Germinal center (tissue), 1 donor: ENCODE measurements around the gene PRDM13.
"Not testable (repeated sequence)": the region's sequence is repeated elsewhere in the genome, so short reads cannot be mapped to it uniquely, and the experiment has no call there.

Experiments
- DNase-seq: peaks from one replicate; pipeline ENCODE4 v3.0.0; 2012; ENCODE audit warnings: mixed read lengths, low spot score

PRDM13 gene

DNA sequence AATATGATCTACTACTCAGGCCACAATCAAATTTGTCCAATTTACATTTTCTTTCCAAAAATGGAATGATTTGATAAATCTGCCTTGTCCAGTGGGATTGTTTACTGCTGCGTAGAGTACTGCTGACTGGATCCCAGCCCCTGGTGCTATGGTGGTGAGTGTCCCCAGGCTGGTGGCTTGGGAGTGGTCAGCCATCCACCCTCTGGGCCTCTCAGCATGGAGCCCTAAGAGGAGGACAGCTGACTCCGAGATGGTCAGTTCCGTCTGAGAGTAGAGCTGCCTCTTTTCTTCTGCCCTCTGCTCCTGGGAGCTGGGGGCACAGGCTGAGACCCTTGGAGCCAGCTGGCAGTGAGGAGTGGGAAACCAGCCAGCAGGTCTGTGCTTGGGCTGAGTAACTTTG, 22.7 kb downstream of the PRDM13 start:
- DNase-seq = no peak

DNA sequence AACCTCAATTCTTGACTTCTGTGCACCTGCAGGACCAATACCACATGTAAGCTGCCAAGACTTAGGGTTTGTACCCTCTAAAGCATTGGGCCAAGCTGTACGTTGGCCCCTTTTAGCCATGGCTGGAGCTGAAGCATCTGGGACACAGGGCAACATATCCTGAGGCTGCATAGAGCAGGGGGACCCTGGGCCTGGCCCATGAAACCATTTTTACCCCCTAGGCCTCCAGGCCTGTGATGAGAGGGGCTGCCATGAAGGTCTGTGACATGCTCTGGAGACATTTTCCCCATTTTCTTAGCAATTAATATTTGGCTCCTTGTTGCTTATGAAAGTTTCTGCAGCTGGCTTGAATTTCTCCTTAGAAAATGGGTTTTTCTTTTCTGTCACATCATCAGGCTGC, 31.0 kb downstream of the PRDM13 start:
- DNase-seq = no peak

DNA sequence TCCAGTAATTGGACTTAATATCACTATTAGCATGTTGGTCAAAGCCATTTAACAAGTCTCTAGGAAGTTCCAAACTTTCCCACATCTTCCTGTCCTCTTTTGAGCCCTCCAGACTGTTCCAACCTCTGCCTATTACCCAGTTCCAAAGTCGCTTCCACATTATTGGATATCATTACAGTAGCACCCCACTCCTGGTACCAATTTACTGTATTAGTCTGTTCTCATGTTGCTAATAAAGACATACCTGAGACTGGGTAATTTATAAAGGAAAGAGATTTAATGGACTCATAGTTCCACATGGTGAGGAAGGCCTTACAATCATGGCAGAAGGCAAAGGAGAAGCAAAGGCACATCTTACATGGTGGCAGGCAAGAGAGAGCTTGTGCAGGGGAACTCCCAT, 31.7 kb downstream of the PRDM13 start:
- DNase-seq = not testable (repeated sequence)

DNA sequence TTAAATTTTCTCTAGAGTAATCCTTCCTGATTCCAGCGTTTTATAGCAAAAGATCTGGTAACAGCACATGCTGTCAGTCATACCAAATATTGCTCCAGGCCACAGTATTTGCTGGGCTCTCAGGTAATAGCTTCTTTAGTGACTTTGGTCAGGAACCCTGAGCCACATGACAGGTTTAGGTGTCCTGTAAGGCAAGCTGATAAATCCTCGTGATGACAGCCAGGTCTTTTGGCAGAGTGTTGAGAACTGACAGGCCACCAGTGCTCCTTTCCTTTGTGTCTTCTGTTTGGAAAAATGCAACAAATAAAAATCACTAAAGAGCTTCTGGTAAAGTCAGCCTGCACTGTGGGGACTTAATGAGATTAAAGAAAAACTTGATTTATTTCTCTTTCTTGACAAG, 34.6 kb downstream of the PRDM13 start:
- no peak for DNase-seq

DNA sequence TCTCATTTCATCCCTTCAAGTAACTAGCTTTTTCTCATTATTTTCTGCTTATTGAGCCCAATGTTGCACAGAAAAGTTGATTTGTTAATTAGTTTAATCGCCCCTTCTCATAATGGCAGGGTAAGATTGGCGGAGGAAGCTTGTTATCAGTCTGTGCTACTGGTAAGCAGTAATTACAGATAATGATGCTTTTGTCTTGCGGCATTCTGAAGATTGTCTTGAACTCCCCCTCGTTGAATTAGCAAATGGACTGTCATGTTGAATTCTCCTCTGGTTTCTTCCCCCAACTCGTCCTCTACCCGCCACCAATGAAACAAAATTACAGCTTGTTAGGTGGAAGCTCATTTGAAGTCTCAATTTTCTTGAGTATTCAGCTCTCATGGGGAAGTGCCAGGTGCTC, 39.4 kb downstream of the PRDM13 start:
- no peak for DNase-seq

DNA sequence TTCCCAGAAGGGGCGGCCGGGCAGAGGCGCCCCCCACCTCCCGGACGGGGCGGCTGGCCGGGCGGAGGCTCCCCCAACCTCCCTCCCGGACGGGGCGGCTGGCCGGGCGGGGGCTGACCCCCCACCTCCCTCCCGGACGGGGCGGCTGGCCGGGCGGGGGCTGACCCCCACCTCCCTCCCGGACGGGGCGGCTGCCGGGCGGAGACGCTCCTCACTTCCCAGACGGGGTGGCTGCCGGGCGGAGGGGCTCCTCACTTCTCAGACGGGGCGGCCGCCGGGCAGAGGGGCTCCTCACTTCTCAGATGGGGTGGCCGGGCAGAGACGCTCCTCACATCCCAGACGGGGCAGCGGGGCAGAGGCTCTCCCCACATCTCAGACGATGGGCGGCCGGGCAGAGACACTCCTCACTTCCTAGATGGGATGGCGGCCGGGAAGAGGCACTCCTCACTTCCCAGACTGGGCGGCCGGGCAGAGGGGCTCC, 43.5 kb downstream of the PRDM13 start:
- DNase-seq = not testable (repeated sequence)

DNA sequence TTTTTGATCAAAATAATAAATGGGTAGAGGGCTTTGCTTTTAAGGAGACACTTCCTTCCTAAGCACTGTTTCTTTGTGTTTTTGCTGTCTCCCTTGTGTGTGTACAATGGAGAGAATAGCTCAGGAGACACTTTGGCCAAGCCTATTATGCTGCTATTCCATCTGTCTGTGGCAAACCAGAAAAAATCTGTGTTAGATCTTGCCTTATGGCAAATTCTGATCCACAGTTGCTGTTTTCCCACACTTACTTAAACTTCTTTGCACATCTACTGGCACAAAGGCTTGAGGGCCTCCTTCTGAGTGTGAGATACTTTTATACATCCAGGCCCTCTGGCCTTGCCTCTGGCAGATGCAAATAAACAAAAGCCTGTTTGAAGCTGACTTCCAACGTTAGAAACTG, 53.6 kb downstream of the PRDM13 start:
- DNase-seq = no peak

DNA sequence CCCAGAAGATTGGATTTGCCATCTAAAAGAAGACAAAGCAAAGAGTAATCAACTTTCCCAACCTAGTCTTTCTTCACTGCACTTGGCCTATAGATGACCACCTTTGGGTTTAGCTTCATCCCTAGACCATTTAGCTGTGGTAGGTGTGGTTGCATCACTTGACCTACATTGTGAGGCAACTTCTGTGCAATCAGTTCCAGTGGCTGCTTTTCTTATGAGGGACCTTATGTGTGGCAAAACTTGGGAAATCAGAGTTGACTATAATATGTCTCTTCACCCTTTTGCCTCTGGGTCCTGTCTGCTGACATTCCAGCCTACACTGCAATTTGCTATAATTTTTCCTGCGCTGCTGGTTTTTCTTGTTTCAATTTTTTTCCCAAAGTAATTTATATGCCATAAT, 55.2 kb downstream of the PRDM13 start:
- DNase-seq = no peak

DNA sequence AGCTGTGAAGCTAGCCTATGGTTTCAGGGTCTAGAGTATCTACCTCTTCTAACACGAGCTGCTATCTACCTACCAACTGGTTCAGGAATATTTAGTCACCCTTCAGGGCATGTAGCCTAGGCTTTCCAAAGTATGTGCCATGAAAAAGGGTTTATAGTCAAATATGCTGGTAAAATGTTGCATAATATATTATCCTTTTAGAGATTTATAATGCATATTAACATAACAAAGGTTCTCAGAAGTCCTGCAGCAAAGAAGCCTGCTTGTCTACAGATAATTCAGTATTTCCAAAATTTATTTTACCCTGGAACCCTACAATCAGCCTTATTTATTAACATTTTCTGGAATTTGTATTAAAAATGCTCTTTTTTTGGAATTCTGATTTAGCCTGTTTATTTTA, 56.0 kb downstream of the PRDM13 start:
- DNase-seq = no peak
